IPS-18a (cell line): ENCODE results near the gene MAPK8IP1.

ENCODE experiments used
- H3K27ac ChIP-seq: one replicate; pipeline ENCODE4 v1.5.1; 2013; ENCODE audit warnings: low read length
- H3K27me3 ChIP-seq: one replicate; pipeline ENCODE4 v1.6.1; 2013; ENCODE audit warnings: mild to moderate bottlenecking, low read length; ENCODE audit not compliant: control insufficient read depth, insufficient read depth
- H3K36me3 ChIP-seq: one replicate; pipeline ENCODE4 v1.6.1; 2013; ENCODE audit warnings: low read depth, low read length; ENCODE audit not compliant: control insufficient read depth
- H3K4me1 ChIP-seq: one replicate; pipeline ENCODE4 v1.6.1; 2013; ENCODE audit warnings: low read depth, low read length; ENCODE audit not compliant: control insufficient read depth
- H3K4me3 ChIP-seq: one replicate; pipeline ENCODE4 v1.5.1; 2013; ENCODE audit warnings: low read length
- H3K9ac ChIP-seq: one replicate; pipeline ENCODE4 v1.6.1; 2013; ENCODE audit warnings: mild to moderate bottlenecking, low read length, moderate library complexity
- H3K9me3 ChIP-seq: one replicate; pipeline ENCODE4 v1.6.1; 2013; ENCODE audit warnings: low read depth, low read length; ENCODE audit not compliant: control insufficient read depth

Gene MAPK8IP1

GRCh38 chr11:45884596-45885185 lies 760 bp upstream of the MAPK8IP1 start:
- H3K4me3 ChIP-seq = peak overlapping the region; percentile 37
- no peaks in the 10 kb centered on the region for H3K36me3 ChIP-seq
- no peaks in the 10 kb centered on the region for H3K4me1 ChIP-seq
- no peak overlapping the region for H3K27ac ChIP-seq
- no peaks in the 10 kb centered on the region for H3K9me3 ChIP-seq
- H3K27me3 ChIP-seq = peaks cover 4% of the 10 kb centered on the region
- H3K9ac ChIP-seq = no peak overlapping the region

GRCh38 chr11:45885921-45886721 lies 670 bp downstream of the MAPK8IP1 start:
- Histone ChIP-seq H3K27ac (no peak overlapping the region), H3K36me3 (no peaks in the 10 kb centered on the region), H3K4me3 (peak overlapping the region; percentile 66), H3K27me3 (peaks cover 4% of the 10 kb centered on the region), H3K4me1 (no peaks in the 10 kb centered on the region), H3K9me3 (no peaks in the 10 kb centered on the region), H3K9ac (peak overlapping the region; percentile 25)

DNA sequence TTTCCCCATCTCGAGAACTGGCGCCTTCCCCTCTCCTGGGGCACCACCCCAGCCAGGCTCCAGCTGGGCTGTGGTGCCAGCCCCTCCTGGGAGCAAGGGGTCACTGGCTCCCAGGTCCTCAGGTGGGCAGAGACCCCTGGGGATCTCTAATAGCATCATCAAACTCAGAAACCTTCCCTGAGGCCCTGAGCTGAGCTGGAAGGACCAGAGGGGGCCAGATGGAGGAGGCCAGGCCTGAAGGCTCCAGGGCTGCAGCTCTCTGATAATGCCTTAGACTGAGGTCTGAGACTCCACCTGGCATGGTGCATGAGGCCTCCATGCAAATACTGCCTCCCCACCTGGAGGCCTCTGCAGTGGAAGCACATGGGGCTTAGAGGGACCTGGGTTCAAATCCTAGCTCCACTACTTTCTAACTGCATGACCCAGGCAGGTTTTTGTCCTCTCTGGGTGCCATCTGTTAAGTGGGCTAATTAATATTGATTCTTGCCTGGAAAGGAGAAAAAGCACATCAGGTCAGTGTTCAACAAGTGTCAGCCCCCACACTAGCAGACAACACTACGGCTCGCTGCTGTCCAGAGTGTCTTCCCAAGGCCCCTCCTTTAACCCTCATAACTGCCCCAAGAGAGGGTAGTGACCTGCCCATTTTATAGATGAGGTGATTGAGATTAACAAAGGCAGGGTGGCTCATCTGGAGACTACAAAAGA lies 1.5 kb downstream of the MAPK8IP1 start:
- H3K27me3 ChIP-seq = peaks cover 4% of the 10 kb centered on the region
- H3K27ac ChIP-seq = no peak overlapping the region

GRCh38 chr11:45887587-45887986 lies 2.1 kb downstream of the MAPK8IP1 start:
- H3K4me3 ChIP-seq = no peak overlapping the region
- H3K9me3 ChIP-seq = no peaks in the 10 kb centered on the region
- H3K27me3 ChIP-seq = peaks cover 4% of the 10 kb centered on the region
- H3K27ac ChIP-seq = no peak overlapping the region
- no peaks in the 10 kb centered on the region for H3K36me3 ChIP-seq
- H3K4me1 ChIP-seq = no peaks in the 10 kb centered on the region
- H3K9ac ChIP-seq = no peak overlapping the region

More for the DNA sequence above, 1.5 kb downstream of the MAPK8IP1 start:
- H3K36me3 ChIP-seq = no peaks in the 10 kb centered on the region
- no peaks in the 10 kb centered on the region for H3K4me1 ChIP-seq
- H3K9ac ChIP-seq = no peak overlapping the region
- H3K4me3 ChIP-seq = peak overlapping the region; percentile 66
- H3K9me3 ChIP-seq = no peaks in the 10 kb centered on the region

- no peak overlapping the region for H3K27ac ChIP-seq
- H3K27me3 ChIP-seq = peaks cover 4% of the 10 kb centered on the region
Measured at GRCh38 chr11:45889555-45889954, 4.1 kb downstream of the MAPK8IP1 start.

GRCh38 chr11:45889966-45890365 lies 4.5 kb downstream of the MAPK8IP1 start:
- Histone ChIP-seq H3K4me3 (no peak overlapping the region), H3K36me3 (no peaks in the 10 kb centered on the region), H3K4me1 (peaks cover 7% of the 10 kb centered on the region), H3K27ac (no peak overlapping the region), H3K9ac (no peak overlapping the region), H3K9me3 (no peaks in the 10 kb centered on the region), H3K27me3 (peaks cover 4% of the 10 kb centered on the region)

More at GRCh38 chr11:45889555-45889954, 4.1 kb downstream of the MAPK8IP1 start:
- Histone ChIP-seq H3K4me3 (no peak overlapping the region), H3K9ac (no peak overlapping the region), H3K4me1 (peaks cover 7% of the 10 kb centered on the region), H3K36me3 (no peaks in the 10 kb centered on the region), H3K9me3 (no peaks in the 10 kb centered on the region)

- Histone ChIP-seq H3K27me3 (peaks cover 4% of the 10 kb centered on the region), H3K9me3 (no peaks in the 10 kb centered on the region), H3K9ac (no peak overlapping the region), H3K36me3 (no peaks in the 10 kb centered on the region), H3K27ac (no peak overlapping the region), H3K4me3 (no peak overlapping the region), H3K4me1 (peaks cover 10% of the 10 kb centered on the region)
Measured at GRCh38 chr11:45890886-45891550, 5.6 kb downstream of the MAPK8IP1 start.

GRCh38 chr11:45892856-45893255 lies 7.4 kb downstream of the MAPK8IP1 start:
- Histone ChIP-seq H3K4me3 (no peak overlapping the region), H3K36me3 (no peaks in the 10 kb centered on the region), H3K9ac (no peak overlapping the region), H3K27me3 (no peaks in the 10 kb centered on the region), H3K9me3 (no peaks in the 10 kb centered on the region), H3K27ac (no peak overlapping the region), H3K4me1 (peaks cover 13% of the 10 kb centered on the region)

DNA sequence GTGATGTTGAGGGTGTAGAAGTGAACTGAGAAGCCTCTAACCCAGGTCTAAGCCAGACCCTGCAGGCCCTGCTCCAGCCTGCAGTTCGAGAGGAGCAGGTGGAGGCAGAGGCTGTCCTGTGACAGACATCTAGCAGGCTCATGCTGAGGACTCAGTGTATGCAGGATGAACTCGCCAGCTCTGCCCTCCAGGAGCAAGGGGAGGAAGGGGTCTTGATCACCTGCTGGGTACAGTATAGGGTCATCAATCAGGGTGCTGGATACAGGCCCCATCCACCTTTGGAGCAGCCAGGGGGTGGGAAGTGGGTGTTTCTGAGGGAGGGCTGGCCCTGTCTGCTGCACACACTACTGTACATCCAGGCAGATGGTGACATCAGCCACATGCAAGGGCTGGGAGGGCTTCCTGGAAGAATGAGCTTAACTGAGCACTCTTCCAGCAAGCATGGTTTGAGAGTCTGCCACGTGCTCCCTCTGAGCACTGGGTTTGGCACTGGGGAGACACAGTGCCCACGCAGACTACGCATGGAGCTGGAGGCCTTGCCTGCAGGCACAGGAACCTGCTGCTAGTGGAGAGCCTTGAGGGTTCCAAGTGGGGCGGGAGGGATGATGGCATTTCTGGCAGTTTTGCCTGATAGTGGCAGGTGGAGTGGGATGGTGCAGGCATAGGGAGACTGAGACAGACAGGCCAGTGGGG lies 9.2 kb downstream of the MAPK8IP1 start:
- Histone ChIP-seq H3K9ac (no peak overlapping the region), H3K4me1 (peaks cover 20% of the 10 kb centered on the region)

DNA sequence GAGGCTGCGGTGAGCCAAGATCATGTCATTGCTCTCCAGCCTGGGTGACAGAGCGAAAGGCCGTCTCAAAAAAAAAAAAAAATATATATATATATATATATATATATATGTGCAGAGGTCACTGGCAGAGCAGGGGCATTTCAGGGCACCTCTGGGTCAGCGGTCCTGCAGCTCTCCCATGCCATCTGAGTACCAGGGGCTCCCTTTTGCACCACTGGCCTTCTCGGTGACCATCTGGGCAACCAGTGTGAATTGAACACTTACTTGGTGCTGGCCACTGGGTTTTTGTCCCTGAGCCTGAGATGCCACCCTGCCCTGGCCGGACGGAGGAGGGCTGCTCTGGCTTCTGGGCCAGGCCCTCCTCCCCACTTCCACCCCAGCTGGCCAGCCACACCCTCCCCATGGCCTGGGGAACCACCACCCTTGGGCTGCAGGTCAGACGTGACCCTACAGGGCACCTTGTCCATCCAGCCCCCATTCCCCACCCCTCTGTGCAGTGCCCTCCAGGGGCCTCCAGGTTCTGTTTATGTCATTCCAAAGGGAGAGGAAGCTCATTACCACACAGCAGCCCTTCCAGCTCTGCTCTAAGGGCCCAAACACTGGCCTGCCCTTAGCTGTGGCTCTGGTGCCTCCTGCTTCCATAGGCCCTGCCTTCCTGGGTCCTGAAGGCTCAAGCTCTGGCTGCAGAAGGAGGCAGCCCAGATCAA lies 10.3 kb downstream of the MAPK8IP1 start:
- Histone ChIP-seq H3K36me3 (no peaks in the 10 kb centered on the region), H3K9ac (no peak overlapping the region), H3K27ac (no peak overlapping the region), H3K9me3 (no peaks in the 10 kb centered on the region), H3K4me3 (no peak overlapping the region), H3K27me3 (peaks cover 3% of the 10 kb centered on the region), H3K4me1 (peaks cover 23% of the 10 kb centered on the region)

More for the DNA sequence above, 9.2 kb downstream of the MAPK8IP1 start:
- Histone ChIP-seq H3K4me3 (no peak overlapping the region), H3K27me3 (no peaks in the 10 kb centered on the region), H3K9me3 (no peaks in the 10 kb centered on the region), H3K27ac (no peak overlapping the region), H3K36me3 (no peaks in the 10 kb centered on the region)
